ENCODE measurements around the gene PIK3R1. TPM values are rescaled to one million over a fixed set of nuclear protein-coding genes. Genes with fewer than 3 reads are reported as not detected.

The PIK3R1 gene
- total RNA-seq, 1 donor from 2014 or later, result 80.4 TPM

DNA sequence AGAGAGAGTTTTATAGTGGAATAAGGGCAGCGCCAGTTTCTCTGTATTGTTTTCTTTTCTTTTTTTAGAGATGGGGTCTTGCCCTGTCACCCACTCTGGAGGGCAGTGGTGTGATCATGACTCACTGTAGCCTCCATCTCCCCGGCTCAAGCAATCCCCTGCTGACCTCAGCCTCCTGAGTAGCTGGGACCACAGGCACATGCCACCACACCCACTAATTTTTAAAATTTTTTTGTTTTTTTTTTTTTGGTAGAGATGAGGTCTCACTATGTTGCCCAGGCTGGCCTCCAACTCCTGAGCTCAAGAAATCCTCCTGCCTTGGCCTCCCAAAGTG lies 119.0 kb downstream of the PIK3R1 start:
- TF ChIP-seq, protein P1, sequence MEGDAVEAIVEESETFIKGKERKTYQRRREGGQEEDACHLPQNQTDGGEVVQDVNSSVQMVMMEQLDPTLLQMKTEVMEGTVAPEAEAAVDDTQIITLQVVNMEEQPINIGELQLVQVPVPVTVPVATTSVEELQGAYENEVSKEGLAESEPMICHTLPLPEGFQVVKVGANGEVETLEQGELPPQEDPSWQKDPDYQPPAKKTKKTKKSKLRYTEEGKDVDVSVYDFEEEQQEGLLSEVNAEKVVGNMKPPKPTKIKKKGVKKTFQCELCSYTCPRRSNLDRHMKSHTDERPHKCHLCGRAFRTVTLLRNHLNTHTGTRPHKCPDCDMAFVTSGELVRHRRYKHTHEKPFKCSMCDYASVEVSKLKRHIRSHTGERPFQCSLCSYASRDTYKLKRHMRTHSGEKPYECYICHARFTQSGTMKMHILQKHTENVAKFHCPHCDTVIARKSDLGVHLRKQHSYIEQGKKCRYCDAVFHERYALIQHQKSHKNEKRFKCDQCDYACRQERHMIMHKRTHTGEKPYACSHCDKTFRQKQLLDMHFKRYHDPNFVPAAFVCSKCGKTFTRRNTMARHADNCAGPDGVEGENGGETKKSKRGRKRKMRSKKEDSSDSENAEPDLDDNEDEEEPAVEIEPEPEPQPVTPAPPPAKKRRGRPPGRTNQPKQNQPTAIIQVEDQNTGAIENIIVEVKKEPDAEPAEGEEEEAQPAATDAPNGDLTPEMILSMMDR (IDR thresholded peaks at IDR 0.05; ENCODE audit: unreplicated experiment), result no peak
- no peak overlapping the region for H3K27ac Mint-ChIP-seq
- H3K27me3 Mint-ChIP-seq (ENCODE audit: low read depth), result no peaks in the 10 kb centered on the region
- H3K4me3 Mint-ChIP-seq, result no peak overlapping the region
- peaks cover 14% of the 10 kb centered on the region for H3K4me1 Mint-ChIP-seq
- no peak for DNase-seq (ENCODE audit: low spot score in 2 of 2, unreplicated experiment in 2 of 2)
- H3K36me3 Mint-ChIP-seq, result no peaks in the 10 kb centered on the region
- H3K9me3 Mint-ChIP-seq, result peaks cover 3% of the 10 kb centered on the region

DNA sequence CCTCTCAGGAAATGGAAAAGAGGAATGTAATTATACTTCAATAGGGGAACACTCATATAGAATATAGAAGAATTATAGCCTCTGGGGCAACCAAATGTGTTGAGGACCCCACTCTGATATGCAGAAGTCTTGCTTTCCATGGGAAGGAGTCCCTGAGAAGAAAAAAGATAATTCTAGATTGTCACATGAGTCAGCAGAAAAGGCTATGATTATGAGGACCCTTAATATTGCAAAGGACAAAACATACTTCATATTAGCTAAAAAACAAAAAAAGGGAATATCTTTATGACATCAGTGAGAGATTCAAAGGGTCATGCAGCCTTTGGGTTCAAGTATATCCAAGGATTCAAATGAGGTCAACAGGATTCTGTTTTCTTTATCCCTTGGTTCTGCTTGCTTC lies 119.5 kb downstream of the PIK3R1 start:
- no peak overlapping the region for H3K4me3 Mint-ChIP-seq
- H3K27ac Mint-ChIP-seq, result no peak overlapping the region
- no peaks in the 10 kb centered on the region for H3K27me3 Mint-ChIP-seq (ENCODE audit: low read depth)
- no peaks in the 10 kb centered on the region for H3K36me3 Mint-ChIP-seq
- TF ChIP-seq, protein P1 (IDR thresholded peaks at IDR 0.05; ENCODE audit: unreplicated experiment), result no peak
- H3K4me1 Mint-ChIP-seq, result peaks cover 14% of the 10 kb centered on the region
- no peak for DNase-seq (ENCODE audit: low spot score in 2 of 2, unreplicated experiment in 2 of 2)
- peaks cover 3% of the 10 kb centered on the region for H3K9me3 Mint-ChIP-seq

DNA sequence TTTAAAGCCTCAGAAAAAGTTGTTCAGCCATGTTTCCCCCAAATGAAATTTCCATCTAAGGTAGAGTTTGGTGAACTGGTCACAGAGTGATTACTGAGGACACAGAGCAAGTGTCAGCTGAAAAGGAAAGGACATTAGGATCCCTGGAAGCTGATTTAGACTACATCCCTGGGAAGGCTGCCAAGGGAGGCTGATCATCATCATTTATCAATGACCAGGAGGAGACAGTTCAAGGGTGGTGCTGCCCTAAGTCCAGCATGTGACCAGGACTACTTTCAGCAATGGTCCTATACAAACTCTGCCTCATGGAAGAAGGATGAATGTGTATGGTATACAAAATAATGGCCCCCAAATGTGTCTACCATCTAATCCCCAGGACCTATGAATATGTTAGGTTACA lies 120.6 kb downstream of the PIK3R1 start:
- Mint-ChIP-seq H3K4me3 (no peak overlapping the region), H3K36me3 (no peaks in the 10 kb centered on the region), H3K9me3 (peaks cover 3% of the 10 kb centered on the region), H3K27ac (no peak overlapping the region), H3K27me3 (ENCODE audit: low read depth) (no peaks in the 10 kb centered on the region), H3K4me1 (peaks cover 4% of the 10 kb centered on the region)
- DNase-seq (ENCODE audit: low spot score in 2 of 2, unreplicated experiment in 2 of 2), result no peak
- TF ChIP-seq, protein P1 (IDR thresholded peaks at IDR 0.05; ENCODE audit: unreplicated experiment), result no peak

DNA sequence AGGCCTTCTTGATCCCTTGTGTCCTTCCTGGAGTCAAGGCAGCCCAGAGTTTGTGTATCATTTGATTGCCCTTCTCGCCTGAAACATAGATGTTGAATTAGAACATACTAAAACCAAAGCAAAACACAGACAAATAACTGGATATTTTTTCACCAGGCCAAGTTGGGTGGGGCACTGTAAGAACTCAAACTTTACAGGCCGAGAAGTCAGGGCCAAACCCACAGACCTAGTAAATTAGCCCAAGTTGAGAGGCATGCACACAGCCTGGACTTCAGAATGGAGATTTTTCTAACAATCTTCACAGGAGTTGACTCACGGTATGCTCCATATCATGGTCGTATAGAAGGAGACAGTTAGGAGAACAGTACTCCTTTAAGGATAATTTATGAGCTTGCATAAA lies 121.7 kb downstream of the PIK3R1 start:
- TF ChIP-seq, protein P1 (IDR thresholded peaks at IDR 0.05; ENCODE audit: unreplicated experiment), result no peak
- DNase-seq (ENCODE audit: low spot score in 2 of 2, unreplicated experiment in 2 of 2), result no peak
- no peaks in the 10 kb centered on the region for H3K4me1 Mint-ChIP-seq
- H3K9me3 Mint-ChIP-seq, result peaks cover 3% of the 10 kb centered on the region
- H3K4me3 Mint-ChIP-seq, result no peak overlapping the region
- no peak overlapping the region for H3K27ac Mint-ChIP-seq
- H3K27me3 Mint-ChIP-seq (ENCODE audit: low read depth), result no peaks in the 10 kb centered on the region
- H3K36me3 Mint-ChIP-seq, result no peaks in the 10 kb centered on the region

DNA sequence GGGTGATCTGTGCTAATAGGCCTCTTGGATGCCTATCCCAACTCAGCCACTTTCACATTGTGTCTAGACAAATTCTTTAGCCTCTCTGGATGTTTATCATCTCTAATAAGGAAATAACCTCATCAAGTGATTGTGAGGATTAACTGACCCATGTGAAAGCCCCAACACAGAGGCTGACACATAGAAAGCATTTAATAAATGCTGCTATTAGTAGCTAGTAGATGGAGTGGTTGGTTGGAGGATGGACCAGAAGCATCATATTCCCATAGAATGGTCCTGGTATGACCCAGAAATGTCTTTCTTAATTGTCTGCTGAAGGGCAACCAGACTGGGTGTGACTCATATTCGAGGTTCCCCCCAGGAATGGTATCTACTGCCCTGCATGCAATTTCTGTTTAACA lies 124.4 kb downstream of the PIK3R1 start:
- DNase-seq (ENCODE audit: low spot score in 2 of 2, unreplicated experiment in 2 of 2), result no peak
- H3K27ac Mint-ChIP-seq, result no peak overlapping the region
- TF ChIP-seq, protein P1 (IDR thresholded peaks at IDR 0.05; ENCODE audit: unreplicated experiment), result no peak

DNA sequence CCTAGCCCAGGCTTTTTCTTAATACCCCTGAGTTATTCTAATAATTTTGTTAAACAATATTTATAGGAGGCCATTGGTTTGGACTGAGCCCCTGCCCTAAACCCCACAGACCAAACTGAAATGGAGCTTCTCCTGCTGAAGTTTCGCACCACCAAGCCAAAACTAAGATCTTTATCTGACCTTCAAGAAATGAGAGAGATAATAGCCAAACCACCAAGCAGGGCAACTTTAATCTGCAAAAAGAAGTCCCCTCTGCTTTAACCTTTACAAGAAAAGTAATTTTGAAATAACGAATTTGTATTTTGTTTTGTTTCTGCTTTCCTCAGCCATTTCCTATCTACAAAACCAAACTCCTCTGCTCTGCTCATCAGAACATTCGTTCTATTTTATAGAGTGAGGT lies 125.5 kb downstream of the PIK3R1 start:
- H3K9me3 Mint-ChIP-seq, result peaks cover under 1% of the 10 kb centered on the region
- TF ChIP-seq, protein P1 (IDR thresholded peaks at IDR 0.05; ENCODE audit: unreplicated experiment), result no peak
- peaks cover 7% of the 10 kb centered on the region for H3K4me1 Mint-ChIP-seq
- no peak for DNase-seq (ENCODE audit: low spot score in 2 of 2, unreplicated experiment in 2 of 2)
- no peaks in the 10 kb centered on the region for H3K27me3 Mint-ChIP-seq (ENCODE audit: low read depth)
- no peaks in the 10 kb centered on the region for H3K36me3 Mint-ChIP-seq
- no peak overlapping the region for H3K4me3 Mint-ChIP-seq
- H3K27ac Mint-ChIP-seq, result no peak overlapping the region

More for the DNA sequence above, 124.4 kb downstream of the PIK3R1 start:
- H3K4me3 Mint-ChIP-seq, result no peak overlapping the region
- peaks cover 6% of the 10 kb centered on the region for H3K4me1 Mint-ChIP-seq
- H3K9me3 Mint-ChIP-seq, result peaks cover 3% of the 10 kb centered on the region
- no peaks in the 10 kb centered on the region for H3K36me3 Mint-ChIP-seq
- H3K27me3 Mint-ChIP-seq (ENCODE audit: low read depth), result no peaks in the 10 kb centered on the region

Measured in mesothelial cell of epicardium (in vitro differentiated cells).